Measurements from ENCODE around the gene SPOCK2. TPM values are rescaled to one million over a fixed set of nuclear protein-coding genes. Genes with fewer than 3 reads are reported as not detected.
A peak's percentile ranks its signal among the peaks of the same experiment; 100 is the strongest.
"Not testable (repeated sequence)": the region's sequence is repeated elsewhere in the genome, so short reads cannot be mapped to it uniquely, and the experiment has no call there.

The SPOCK2 gene, protein sequence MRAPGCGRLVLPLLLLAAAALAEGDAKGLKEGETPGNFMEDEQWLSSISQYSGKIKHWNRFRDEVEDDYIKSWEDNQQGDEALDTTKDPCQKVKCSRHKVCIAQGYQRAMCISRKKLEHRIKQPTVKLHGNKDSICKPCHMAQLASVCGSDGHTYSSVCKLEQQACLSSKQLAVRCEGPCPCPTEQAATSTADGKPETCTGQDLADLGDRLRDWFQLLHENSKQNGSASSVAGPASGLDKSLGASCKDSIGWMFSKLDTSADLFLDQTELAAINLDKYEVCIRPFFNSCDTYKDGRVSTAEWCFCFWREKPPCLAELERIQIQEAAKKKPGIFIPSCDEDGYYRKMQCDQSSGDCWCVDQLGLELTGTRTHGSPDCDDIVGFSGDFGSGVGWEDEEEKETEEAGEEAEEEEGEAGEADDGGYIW
- 10 to 100 TPM; 27.8 to 59.5 (median 46.3) TPM for polyA plus RNA-seq (ENCODE audit: low read depth in 6 of 6)

DNA sequence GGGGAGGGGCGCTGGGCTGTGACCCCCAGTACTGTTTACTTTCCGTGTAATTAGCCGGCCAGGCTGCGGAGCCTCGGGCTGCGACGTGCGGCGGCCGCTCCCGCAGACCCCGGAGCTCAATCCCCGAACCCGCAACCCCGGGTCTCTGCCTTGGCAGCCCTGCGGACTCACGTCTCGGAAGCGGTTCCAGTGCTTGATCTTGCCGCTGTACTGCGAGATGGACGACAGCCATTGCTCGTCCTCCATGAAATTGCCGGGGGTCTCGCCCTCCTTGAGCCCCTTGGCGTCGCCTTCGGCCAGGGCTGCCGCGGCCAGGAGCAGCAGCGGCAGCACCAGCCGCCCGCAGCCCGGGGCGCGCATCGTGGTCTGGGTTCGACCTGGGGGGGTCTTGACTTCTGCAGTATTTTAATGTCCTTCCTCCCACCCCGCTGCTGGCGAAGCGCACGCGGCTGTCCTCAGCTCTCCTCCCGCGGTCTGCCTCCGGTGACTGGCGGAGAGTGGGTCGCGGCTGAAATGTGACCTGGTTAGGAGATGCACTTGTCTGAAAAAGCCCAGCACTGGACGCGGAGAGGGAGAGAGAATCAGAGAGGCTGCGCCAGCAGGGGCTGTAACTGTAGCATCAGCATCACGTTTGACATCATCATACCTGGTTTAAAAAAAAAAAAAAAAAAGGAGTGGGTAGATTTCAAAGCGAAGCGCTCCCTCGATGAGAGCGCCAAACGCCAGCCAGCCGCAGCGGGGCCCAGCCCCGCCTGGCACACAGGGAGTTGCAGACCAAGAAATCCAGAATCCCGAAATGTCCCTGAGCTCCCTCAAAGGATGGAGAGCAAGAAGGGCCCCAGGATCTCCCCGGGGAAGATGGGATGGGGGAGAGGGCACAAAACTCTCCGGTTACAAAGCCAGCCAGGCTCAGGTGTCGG lies at the start of gene SPOCK2:
SPOCK2 (minus strand) TSS at position 583 of the 920 bp plus-strand sequence; CDS start at position 360, 223 bp downstream.
- Mint-ChIP-seq H3K27me3 (no peaks in the 10 kb centered on the region), H3K9me3 (no peaks in the 10 kb centered on the region), H3K27ac (peak within 1 kb of the TSS; percentile 96 to 100 (median 100)), H3K4me3 (peak within 1 kb of the TSS; percentile 97 to 100 (median 98)), H3K4me1 (peaks cover 37 to 52% (median 50%) of the 10 kb centered on the region in 3 donors), H3K36me3 (peaks cover 0 to 7% of the 10 kb centered on the region in 2 donors)
- ATAC-seq (ENCODE audit: low read depth in 2 of 2) (peak; percentile 58 to 64), DNase-seq (peak; percentile 71)

DNA sequence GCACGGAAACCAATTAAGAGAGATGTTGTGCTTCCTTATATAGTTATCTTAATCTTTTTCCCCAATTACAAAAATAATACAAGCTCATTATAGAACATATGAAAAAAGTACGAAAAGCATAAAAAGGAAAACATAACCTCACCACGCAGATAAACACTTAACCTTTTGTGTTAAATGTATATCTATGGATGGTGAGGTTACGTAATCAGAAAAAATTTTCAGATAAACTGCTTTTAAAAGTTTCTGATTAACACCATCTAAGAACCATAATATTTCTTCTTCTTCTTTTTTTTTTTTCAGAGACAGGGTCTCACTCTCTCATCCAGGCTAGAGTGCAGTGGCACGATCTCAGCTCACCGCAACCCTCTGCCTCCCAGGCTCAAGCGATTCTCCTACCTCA lies 49.2 kb upstream of the SPOCK2 start:
- DNase-seq (no peak), ATAC-seq (ENCODE audit: low read depth in 2 of 2) (no peak)
- peaks cover 0 to 12% of the 10 kb centered on the region in 2 donors for H3K36me3 Mint-ChIP-seq
- no peaks in the 10 kb centered on the region for H3K27me3 Mint-ChIP-seq
- H3K9me3 Mint-ChIP-seq, result peaks cover 0 to 4% (median 0%) of the 10 kb centered on the region in 7 donors
- peaks cover 22 to 30% (median 23%) of the 10 kb centered on the region in 3 donors for H3K4me1 Mint-ChIP-seq
- H3K4me3 Mint-ChIP-seq, result no peak overlapping the region
- H3K27ac Mint-ChIP-seq, result no peak overlapping the region

DNA sequence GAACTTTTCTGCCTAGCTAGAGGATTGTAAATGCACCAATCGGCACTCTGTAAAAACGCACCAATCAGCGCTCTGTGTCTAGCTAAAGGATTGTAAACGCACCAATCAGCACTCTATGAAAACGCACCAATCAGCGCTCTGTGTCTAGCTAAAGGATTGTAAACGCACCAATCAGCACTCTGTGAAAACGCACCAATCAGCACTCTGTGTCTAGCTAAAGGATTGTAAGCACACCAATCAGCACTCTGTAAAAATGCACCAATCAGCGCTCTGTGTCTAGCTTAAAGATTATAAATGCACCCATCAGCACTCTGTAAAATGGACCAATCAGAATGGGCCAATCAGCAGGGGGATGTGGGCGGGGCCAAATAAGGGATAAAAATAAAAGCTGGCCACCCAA lies 47.9 kb upstream of the SPOCK2 start:
- not testable (repeated sequence) for H3K9me3 Mint-ChIP-seq; DNase-seq; H3K4me3 Mint-ChIP-seq; H3K27me3 Mint-ChIP-seq; ATAC-seq (ENCODE audit: low read depth in 2 of 2)
- peaks cover 22 to 38% (median 23%) of the 10 kb centered on the region in 3 donors for H3K4me1 Mint-ChIP-seq
- H3K36me3 Mint-ChIP-seq, result peaks cover 0 to 12% of the 10 kb centered on the region in 2 donors
- H3K27ac Mint-ChIP-seq, result peak overlapping the region in 1 of 6 donors; percentile 90

DNA sequence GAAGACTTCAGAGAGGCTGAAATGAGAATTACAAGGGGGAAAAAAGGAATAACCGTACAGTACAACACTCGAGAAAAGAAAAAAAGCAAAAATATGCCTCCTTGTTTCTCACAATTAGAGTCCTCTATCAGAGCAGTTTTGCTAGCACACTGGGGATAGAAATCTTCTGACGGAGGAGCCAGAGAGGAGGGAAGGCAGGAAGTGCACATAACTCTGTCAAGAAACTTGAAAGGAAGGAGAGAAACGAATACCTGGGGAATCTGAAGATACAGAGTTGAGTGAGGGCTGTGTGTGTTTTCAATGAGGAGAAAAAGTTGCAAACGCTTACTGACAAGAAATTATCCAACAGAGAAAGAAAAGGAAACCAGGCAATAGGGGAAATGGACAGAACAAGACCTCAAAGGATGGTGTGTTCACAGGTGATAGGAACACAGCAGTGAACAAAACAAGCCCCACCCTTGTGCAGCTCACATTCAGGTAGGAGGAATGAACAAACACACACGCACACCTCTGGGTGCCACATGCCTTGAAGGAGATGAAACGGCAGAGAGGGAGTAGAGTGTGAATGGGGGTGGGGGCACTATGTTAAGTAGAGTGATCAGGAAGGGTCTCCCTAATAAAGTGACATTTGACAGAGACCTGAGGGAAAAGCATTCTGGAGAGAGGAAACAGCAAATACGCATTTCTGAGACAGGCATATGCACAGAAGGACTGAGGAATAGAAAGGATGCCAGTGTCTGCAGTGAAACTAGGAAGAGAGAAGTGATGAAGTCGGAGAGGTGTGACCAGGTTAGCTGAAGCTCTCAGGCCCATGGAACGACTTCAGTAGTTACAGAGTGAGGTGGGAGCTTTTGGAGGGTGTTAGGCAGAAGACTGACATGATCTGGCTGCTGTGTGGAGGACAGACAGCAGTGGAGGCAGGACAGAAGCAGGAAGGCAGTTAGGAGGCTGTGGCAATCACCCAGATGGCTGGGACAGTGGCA lies 46.7 kb upstream of the SPOCK2 start:
- DNase-seq, result peak; percentile 48
- ATAC-seq (ENCODE audit: low read depth in 2 of 2), result peak; percentile 94 to 98
- H3K9me3 Mint-ChIP-seq, result peaks cover 0 to 4% (median 0%) of the 10 kb centered on the region in 7 donors

DNA sequence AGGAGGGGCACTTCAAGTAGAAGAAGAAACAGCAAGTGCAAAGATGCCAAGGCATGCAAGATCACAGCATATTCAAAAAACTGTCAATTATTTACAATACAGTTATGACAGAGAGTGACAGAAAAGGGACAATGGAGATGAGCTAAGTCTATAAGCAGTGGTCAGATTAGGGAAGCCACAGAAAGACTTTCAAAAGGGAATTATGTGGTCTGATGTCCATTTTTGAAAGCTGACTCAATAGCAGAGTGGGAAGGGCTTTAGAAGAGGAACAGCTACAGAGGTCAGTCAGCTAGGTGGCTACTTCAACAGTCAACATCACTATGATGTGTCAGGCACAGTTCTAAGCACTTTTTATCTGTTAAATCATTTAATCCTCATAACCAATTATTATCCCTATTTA lies 45.2 kb upstream of the SPOCK2 start:
- no peak for DNase-seq
- Mint-ChIP-seq H3K9me3 (peaks cover 0 to 4% (median 0%) of the 10 kb centered on the region in 7 donors), H3K4me3 (no peak overlapping the region), H3K4me1 (peaks cover 17 to 40% (median 27%) of the 10 kb centered on the region in 3 donors), H3K36me3 (peaks cover 0 to 12% of the 10 kb centered on the region in 2 donors), H3K27ac (peak overlapping the region in 3 of 6 donors; percentile 65 to 77 (median 73)), H3K27me3 (no peaks in the 10 kb centered on the region)
- ATAC-seq (ENCODE audit: low read depth in 2 of 2), result no peak

More for the DNA sequence above, 46.7 kb upstream of the SPOCK2 start:
- peaks cover 0 to 12% of the 10 kb centered on the region in 2 donors for H3K36me3 Mint-ChIP-seq
- peaks cover 20 to 38% (median 24%) of the 10 kb centered on the region in 3 donors for H3K4me1 Mint-ChIP-seq
- peak overlapping the region in 3 of 8 donors; percentile 2 to 16 (median 13) for H3K4me3 Mint-ChIP-seq
- no peaks in the 10 kb centered on the region for H3K27me3 Mint-ChIP-seq
- H3K27ac Mint-ChIP-seq, result peak overlapping the region; percentile 82 to 97 (median 89)

DNA sequence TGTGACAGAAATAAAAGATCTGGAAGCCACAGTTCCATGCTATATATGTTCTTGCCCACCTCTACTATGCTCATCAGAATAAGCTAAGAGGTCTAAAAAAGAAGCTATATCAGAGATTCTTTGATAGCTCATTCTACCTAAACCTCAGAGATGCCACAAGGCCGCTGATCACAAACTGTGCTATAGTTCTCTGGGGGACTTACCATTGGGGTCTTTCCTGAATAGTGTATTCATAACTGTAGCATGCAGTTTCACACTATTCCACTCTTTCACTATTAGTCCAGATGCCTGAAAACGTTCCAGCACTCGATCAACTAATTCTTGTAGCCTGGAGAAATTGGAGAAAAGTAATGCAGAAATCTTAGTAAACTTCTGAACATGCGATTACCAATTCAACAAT lies 44.5 kb upstream of the SPOCK2 start:
- Mint-ChIP-seq H3K27me3 (no peaks in the 10 kb centered on the region), H3K27ac (peak overlapping the region in 2 of 6 donors; percentile 42 to 77), H3K9me3 (peaks cover 0 to 4% (median 0%) of the 10 kb centered on the region in 7 donors), H3K4me1 (peaks cover 17 to 40% (median 27%) of the 10 kb centered on the region in 3 donors), H3K36me3 (peaks cover 0 to 16% of the 10 kb centered on the region in 2 donors), H3K4me3 (no peak overlapping the region)
- no peak for DNase-seq
- ATAC-seq (ENCODE audit: low read depth in 2 of 2), result no peak

DNA sequence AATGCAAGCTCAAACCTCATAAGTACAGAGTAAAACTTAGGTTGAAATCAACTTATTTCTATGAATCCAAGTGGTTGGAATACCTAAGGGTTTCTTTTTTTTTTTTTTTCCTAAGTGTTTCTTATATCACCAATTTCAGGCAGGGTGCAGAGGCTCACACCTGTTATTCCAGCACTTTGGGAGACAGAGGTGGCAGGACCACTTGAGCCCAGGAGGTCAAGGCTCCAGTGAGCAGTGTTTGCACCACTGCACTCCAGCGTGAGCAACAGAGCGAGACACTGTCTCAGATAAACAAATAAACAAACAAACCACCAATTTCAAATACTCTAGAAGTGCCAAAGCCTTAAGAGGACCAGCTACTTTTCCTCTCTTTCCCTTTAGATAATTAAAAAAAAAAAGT lies 39.2 kb upstream of the SPOCK2 start:
- Mint-ChIP-seq H3K4me1 (peaks cover 4 to 16% (median 10%) of the 10 kb centered on the region in 3 donors), H3K4me3 (no peak overlapping the region)
- no peak for ATAC-seq (ENCODE audit: low read depth in 2 of 2)

DNA sequence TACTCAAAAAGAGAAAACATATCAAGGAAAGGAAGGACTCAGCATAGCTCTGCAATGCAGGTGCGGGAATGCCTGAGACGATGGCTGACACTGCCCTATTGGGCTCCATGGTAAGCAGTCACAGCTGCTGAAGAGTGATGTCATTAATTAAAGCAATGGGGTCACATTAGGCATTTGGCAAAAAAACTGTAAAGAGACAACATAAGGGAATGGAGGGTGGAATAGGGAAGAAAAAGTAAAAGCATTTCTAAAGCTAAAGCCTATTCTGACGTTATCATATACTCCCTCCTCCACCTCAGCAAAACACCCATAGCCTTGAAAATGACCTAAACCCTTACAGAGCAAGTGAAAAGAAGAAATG lies 38.5 kb upstream of the SPOCK2 start:
- Mint-ChIP-seq H3K9me3 (no peaks in the 10 kb centered on the region), H3K27me3 (no peaks in the 10 kb centered on the region), H3K36me3 (peaks cover 0 to 13% of the 10 kb centered on the region in 2 donors), H3K27ac (peak overlapping the region in 4 of 6 donors; percentile 13 to 77 (median 33)), H3K4me1 (peaks cover 4 to 13% (median 10%) of the 10 kb centered on the region in 3 donors), H3K4me3 (no peak overlapping the region)
- ATAC-seq (ENCODE audit: low read depth in 2 of 2), result no peak
- no peak for DNase-seq

More for the DNA sequence above, 39.2 kb upstream of the SPOCK2 start:
- H3K9me3 Mint-ChIP-seq, result no peaks in the 10 kb centered on the region
- H3K36me3 Mint-ChIP-seq, result peaks cover 0 to 13% of the 10 kb centered on the region in 2 donors
- no peaks in the 10 kb centered on the region for H3K27me3 Mint-ChIP-seq
- no peak for DNase-seq
- no peak overlapping the region for H3K27ac Mint-ChIP-seq

DNA sequence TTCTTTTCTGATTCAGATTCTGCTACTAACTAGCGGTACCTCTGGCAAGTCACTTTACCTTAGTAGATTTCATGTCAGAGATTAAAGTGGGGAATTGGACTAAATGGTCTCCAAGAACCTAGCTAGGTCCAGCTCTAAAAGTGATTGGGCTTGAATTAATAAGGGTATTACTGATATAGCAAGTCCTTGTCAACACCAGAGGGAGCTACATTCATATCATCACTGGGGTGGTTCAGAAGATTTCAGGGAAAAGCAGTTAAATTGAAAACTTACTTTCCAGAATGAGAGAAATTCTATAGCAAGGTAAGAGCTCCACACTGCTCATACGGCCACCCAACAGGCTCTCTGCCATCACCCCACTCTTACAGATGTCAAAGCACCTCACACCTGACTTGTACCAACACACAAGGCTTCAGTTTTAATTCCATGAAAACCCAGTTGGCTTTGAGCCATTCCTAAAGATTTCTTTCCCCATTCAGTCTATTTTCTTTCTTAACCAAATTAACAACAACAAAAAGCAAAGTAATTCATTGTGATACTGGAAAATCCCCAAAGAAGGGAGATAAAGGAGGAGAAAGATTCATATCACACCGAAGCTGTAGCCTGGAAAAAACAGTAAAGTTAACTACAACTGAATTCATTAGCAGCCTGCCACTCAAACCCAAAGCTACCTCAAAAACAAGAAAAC lies 38.0 kb upstream of the SPOCK2 start:
- H3K36me3 Mint-ChIP-seq, result peaks cover 0 to 18% of the 10 kb centered on the region in 2 donors
- H3K4me3 Mint-ChIP-seq, result no peak overlapping the region
- no peaks in the 10 kb centered on the region for H3K27me3 Mint-ChIP-seq
- no peaks in the 10 kb centered on the region for H3K9me3 Mint-ChIP-seq
- H3K27ac Mint-ChIP-seq, result peak overlapping the region in 3 of 6 donors; percentile 13 to 77 (median 27)
- H3K4me1 Mint-ChIP-seq, result peaks cover 4 to 10% (median 8%) of the 10 kb centered on the region in 3 donors
- DNase-seq (no peak), ATAC-seq (ENCODE audit: low read depth in 2 of 2) (no peak)

DNA sequence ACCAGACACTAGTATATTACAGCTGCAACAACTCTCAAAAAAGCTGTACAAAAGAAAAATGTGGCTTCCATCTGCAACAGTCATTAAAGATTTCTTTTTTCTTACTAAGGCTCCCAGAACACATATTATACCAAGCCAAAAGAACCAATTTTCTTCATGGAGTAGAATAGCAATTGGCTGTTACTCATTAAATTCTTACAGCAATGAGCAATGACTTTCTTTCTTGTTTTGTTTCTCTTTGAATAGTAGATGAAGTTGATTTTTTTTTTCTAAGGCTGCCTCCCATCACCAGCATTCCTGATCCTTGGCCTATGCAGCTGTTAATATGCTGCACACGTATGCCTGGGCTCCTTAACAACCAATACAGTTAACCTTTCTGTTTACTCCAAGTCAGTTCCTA lies 36.6 kb upstream of the SPOCK2 start:
- H3K4me3 Mint-ChIP-seq, result no peak overlapping the region
- ATAC-seq (ENCODE audit: low read depth in 2 of 2), result no peak
- H3K27me3 Mint-ChIP-seq, result no peaks in the 10 kb centered on the region
- H3K36me3 Mint-ChIP-seq, result peaks cover 10 to 22% of the 10 kb centered on the region in 2 donors
- no peak for DNase-seq
- H3K4me1 Mint-ChIP-seq, result peaks cover 2 to 10% (median 8%) of the 10 kb centered on the region in 3 donors
- peak overlapping the region in 3 of 6 donors; percentile 38 to 51 (median 49) for H3K27ac Mint-ChIP-seq
- H3K9me3 Mint-ChIP-seq, result no peaks in the 10 kb centered on the region

DNA sequence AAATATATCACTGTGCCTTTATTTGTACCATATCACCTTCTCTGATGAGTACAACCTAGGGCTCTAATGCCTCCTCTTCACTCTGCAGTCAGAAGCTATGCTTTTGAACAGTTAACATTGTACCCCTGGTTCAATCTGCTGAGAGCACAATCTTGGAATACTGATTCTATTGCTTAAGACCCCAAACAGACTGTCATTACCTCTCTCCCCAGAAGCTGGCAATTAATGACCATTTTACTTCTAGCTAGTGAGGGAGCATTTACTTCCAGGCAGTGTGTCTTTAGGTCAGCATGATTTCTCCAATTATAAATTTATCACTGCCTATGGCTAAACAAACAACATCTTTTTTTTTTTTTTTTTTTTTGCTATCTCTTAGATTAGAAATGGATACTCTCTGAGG lies 36.0 kb upstream of the SPOCK2 start:
- Mint-ChIP-seq H3K4me1 (peaks cover 0 to 13% (median 8%) of the 10 kb centered on the region in 3 donors), H3K9me3 (no peaks in the 10 kb centered on the region), H3K27me3 (no peaks in the 10 kb centered on the region), H3K4me3 (no peak overlapping the region), H3K27ac (peak overlapping the region in 1 of 6 donors; percentile 49), H3K36me3 (peaks cover 16 to 25% of the 10 kb centered on the region in 2 donors)
- DNase-seq, result no peak
- no peak for ATAC-seq (ENCODE audit: low read depth in 2 of 2)

DNA sequence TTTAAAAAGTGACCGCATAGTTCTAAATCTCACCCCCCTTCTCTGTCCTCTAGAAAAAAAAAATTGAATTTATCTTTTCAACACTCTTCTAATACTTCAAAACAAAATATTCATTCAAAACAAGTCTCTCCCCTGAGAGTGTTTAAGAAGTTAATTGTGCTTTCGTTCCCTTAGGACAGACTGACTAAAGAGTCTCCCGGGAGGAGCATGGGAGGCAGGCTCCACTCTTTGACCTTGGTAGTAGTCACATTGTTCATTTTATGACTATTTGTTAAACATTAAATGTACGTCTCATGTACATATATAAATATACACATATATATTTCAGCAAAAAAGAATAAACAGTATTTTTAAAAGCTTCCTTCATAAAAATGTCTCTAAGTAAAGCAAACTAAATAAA lies 35.3 kb upstream of the SPOCK2 start:
- ATAC-seq (ENCODE audit: low read depth in 2 of 2) (no peak), DNase-seq (no peak)
- Mint-ChIP-seq H3K27ac (no peak overlapping the region), H3K36me3 (peaks cover 18 to 27% of the 10 kb centered on the region in 2 donors), H3K4me3 (no peak overlapping the region), H3K27me3 (no peaks in the 10 kb centered on the region), H3K4me1 (peaks cover 0 to 15% (median 6%) of the 10 kb centered on the region in 3 donors), H3K9me3 (no peaks in the 10 kb centered on the region)

All from naive B cell (primary cell).